ENCODE results near the gene COPZ2.

GRCh38 chr17:48056246-48056745 is 18.7 kb upstream of the COPZ2 start:
- TF ChIP-seq ZNF274 (IDR thresholded peaks at IDR 0.05; ENCODE audit: low read length), result no peak
- no peak for TF ChIP-seq ZNF274 (tag by site-specific recombination; IDR thresholded peaks at IDR 0.05; ENCODE audit: borderline replicate concordance)
- TF ChIP-seq, protein P1, sequence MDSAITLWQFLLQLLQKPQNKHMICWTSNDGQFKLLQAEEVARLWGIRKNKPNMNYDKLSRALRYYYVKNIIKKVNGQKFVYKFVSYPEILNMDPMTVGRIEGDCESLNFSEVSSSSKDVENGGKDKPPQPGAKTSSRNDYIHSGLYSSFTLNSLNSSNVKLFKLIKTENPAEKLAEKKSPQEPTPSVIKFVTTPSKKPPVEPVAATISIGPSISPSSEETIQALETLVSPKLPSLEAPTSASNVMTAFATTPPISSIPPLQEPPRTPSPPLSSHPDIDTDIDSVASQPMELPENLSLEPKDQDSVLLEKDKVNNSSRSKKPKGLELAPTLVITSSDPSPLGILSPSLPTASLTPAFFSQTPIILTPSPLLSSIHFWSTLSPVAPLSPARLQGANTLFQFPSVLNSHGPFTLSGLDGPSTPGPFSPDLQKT (IDR thresholded peaks at IDR 0.05; ENCODE audit: borderline replicate concordance, low read depth, low read length), result no peak
- no peak for TF ChIP-seq SCRT2 (tag by site-specific recombination; IDR thresholded peaks at IDR 0.05)
- no peak for TF ChIP-seq ZNF133 (tag by site-specific recombination; IDR thresholded peaks at IDR 0.05)
- TF ChIP-seq, protein P2, sequence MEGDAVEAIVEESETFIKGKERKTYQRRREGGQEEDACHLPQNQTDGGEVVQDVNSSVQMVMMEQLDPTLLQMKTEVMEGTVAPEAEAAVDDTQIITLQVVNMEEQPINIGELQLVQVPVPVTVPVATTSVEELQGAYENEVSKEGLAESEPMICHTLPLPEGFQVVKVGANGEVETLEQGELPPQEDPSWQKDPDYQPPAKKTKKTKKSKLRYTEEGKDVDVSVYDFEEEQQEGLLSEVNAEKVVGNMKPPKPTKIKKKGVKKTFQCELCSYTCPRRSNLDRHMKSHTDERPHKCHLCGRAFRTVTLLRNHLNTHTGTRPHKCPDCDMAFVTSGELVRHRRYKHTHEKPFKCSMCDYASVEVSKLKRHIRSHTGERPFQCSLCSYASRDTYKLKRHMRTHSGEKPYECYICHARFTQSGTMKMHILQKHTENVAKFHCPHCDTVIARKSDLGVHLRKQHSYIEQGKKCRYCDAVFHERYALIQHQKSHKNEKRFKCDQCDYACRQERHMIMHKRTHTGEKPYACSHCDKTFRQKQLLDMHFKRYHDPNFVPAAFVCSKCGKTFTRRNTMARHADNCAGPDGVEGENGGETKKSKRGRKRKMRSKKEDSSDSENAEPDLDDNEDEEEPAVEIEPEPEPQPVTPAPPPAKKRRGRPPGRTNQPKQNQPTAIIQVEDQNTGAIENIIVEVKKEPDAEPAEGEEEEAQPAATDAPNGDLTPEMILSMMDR (tag by site-specific recombination; IDR thresholded peaks at IDR 0.05), result no peak
